ENCODE measurements around the gene AASDH.

GRCh38 chr4:56303921-56304320, 83.4 kb downstream of the AASDH start:
- TF ChIP-seq, protein P1, sequence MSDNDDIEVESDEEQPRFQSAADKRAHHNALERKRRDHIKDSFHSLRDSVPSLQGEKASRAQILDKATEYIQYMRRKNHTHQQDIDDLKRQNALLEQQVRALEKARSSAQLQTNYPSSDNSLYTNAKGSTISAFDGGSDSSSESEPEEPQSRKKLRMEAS (IDR thresholded peaks at IDR 0.05): no peak
- TF ChIP-seq CREB1 (IDR thresholded peaks at IDR 0.05; ENCODE audit: low read depth) (no peak), EGR1 (IDR thresholded peaks at IDR 0.05) (no peak), REST (IDR thresholded peaks at IDR 0.05; ENCODE audit: low read depth) (no peak), RAD21 (IDR thresholded peaks at IDR 0.05; ENCODE audit: low read depth) (no peak), TAF1 (IDR thresholded peaks at IDR 0.05; ENCODE audit: low read depth) (no peak), YY1 (IDR thresholded peaks at IDR 0.05; ENCODE audit: low read depth) (no peak), TEAD4 (IDR thresholded peaks at IDR 0.05) (no peak), EP300 (IDR thresholded peaks at IDR 0.05; ENCODE audit: borderline replicate concordance) (no peak), CEBPB (IDR thresholded peaks at IDR 0.05) (no peak)

Measured in Ishikawa (cell line).